Activated CD8-positive, alpha-beta memory T cell treated with anti-CD3 and anti-CD28 coated beads for 48 hours (primary cell): ENCODE measurements around the gene WDR31.
"Not testable (repeated sequence)": the region's sequence is repeated elsewhere in the genome, so short reads cannot be mapped to it uniquely, and the experiment has no call there.

Source experiments
- DNase-seq, 3 experiments: peaks; one replicate each; pipeline ENCODE4 v3.0.0-alpha.2; 2020; ENCODE audit warnings: low read depth in 2 of 3, low spot score in 2 of 3

Gene WDR31

DNA sequence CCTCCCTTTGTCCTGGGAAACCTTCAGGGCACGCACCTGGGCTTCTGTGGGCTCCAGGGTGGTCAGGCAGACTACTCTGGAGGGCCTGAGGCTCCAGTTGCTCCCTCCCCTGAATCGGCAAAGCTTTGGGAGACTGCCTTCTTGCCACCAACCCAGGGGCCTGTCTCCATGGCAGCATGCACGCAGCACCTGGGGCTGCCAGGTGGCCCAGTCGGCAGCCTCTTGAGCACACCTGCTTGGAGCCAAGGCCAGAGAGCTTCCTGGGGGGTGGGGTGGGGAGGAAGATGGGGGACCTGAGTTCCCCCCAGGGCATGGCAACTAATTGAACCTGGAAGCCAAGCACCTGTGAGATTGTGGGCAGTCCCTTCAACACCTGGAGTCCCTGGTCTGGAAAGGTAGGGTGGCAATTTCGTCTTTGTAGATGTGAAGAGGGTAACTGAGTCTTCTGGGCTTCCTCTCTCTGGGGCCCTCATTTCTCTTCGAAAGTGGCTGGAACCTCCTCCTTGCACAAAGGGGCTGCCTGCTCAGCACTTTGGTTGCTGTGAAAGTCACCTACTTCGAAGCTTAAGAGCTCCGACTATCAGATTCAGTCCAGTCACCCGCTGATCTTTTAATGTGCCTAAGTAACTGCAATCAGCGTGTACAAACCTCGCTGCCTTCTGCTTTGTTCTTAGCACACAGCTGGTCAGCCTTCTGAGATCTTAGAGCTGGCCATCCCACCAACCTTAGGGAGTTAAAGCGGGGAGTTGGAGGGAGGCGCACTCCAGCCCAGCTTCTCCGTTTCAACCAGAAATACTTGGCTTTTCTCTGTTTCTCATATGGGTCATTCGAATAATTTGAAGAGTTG, 40.9 kb downstream of the WDR31 start:
- no peak for DNase-seq

DNA sequence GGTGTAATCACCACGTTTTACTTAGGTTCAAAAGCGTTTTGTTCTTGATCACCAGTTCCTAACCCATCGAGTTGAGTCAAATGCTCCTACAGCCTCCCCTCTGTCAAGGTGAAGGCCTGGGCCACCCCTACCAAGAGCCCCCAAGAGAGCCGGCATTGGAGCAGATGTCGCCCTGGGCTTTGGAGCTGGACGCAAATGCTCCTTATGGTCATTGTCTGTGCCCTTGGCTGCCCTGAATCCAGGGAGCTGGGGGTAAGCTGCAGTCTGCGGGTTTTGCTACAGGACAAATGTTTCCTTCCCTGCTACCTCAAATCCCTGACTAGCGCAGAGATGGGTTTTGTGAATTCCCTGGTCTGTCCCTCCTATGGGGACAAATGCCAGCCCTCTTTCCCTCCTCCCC, 41.8 kb downstream of the WDR31 start:
- DNase-seq, result no peak

DNA sequence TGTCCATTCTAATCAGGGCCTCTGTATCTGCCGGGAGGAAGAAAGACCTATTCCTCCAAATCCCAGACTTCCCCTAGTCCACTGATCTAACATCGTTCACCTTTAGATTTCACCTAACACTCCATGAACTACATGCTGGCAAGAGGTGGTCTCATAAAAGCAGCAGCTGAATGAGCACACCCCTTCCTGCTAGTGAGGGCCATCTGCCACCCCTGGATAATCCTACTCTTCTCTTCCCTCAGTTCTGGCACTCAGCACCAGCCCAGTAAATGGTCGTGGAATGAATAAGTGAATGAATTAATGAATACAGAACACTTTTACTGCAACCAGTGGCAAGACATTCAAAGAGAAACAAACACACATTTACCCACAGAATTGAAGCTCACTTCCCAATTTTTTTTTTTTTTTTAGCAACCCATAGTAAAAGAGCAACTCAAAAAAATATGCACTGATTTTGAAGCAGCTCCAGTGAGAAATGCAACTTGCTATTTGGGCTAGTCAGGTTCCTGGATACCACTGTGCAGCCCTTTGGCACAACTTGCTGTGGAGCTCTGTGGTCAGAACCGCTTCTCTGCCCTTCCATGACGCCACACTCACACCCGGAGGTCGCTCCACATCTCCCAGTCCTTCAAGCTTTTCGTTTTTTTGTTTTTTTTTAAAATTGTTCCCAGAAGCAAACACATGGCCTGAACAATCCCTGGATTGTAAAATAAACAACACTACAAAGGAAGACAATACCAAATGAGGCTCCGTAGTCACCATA, 43.1 kb downstream of the WDR31 start:
- no peak for DNase-seq

DNA sequence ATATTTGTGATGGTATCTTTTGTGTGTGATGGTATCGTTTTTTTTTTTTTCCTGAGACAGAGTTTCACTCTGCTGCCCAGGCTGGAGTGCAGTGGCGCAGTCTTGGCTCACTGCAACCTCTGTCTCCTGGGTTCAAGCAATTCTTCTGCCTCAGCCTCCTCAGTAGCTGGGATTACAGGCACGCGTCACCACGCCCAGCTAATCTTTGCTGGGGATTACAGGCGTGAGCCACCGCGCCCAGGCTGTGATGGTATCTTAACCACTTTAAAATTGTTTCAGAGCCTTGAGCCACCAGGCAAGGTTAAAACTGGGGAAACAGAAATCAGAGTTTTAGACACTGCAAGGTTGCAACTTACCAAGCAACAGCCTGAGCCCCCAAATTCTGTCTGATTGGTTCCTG, 43.8 kb downstream of the WDR31 start:
- DNase-seq, result not testable (repeated sequence)

DNA sequence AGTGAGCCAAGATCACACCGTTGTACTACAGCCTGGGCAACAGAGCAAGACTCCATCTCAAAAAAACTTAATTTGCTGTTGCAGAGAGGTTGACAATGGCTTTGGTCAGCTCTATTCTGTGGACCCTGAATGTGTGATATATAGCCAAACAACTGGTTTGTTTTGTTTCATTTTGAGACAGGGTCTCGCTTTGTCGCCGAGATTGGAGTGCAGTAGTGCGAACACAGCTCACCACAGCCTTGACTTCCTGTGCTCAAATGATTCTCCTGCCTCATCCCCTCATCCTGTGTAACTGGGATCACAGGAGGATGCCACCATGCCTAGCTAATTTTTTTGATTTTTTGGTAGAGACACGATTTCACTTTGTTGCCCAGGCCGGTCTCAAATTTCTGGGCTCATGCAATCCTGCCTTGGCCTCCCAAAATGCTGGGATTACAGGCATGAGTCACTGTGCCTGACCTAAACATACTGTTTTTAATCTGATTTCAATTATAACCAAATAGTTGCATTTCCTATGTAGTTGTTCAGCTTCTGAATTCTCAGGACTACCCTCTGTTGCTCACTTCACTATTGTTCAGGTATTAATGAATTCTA, 46.7 kb downstream of the WDR31 start:
- no peak for DNase-seq

DNA sequence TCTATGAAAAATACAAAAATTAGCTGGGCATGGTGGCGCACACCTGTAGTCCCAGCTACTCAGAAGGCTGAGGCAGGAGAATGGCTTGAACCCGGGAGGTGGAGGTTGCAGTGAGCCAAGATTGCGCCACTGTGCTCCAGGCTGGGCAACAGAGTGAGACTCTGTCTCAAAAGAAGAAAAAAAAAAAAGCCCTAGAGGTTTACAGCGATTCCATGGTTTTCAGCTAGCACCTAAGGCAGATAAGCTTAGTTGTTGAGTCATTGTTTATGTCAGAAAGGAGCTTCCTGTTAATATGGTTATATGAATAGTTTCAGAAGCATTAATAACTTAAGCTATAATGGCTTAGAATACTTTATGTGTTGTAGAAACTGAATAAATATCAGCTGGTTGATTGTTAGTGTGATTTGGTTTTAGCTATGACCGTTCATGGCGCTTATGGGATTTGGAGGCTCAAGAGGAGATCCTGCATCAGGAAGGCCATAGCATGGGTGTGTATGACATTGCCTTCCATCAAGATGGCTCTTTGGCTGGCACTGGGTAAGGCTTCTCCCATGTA, 49.9 kb downstream of the WDR31 start:
- no peak for DNase-seq

DNA sequence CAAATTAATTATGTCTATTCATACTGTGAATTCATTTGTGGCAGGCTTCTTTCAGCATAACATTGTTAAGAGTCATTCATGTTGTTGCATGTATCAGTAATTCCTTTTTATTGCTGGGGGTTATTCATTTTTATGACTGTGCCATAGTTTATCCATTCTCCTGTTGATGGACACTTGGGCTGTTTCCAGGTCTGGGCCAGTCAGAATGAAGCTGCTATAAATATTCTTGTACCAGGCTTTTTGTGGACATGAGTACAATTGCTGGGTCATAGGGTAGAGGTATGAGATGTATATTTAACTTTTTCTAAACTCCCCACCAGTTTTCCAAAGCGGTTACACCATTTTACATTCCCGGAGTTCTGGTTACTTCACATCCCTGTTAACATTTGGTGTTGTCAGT, 51.0 kb downstream of the WDR31 start:
- no peak for DNase-seq

DNA sequence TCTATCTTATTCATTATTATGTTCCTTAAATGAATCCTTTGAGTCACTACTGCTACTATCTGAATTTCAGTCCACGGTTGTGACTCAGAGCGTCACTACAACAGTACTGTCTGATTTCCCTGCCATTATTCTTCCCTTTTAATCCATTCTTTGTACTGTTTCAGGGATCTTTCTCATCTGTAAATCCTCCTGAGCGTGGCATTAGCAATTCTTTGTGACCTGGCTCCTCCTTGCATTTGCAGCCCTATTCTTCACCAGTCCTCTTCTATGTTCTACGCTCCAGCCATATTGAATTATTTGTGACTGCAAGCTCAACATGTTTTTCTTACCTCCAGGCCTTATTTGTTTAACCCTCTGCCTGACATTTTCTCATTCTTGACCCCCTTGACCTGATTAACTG, 58.7 kb downstream of the WDR31 start:
- no peak for DNase-seq

DNA sequence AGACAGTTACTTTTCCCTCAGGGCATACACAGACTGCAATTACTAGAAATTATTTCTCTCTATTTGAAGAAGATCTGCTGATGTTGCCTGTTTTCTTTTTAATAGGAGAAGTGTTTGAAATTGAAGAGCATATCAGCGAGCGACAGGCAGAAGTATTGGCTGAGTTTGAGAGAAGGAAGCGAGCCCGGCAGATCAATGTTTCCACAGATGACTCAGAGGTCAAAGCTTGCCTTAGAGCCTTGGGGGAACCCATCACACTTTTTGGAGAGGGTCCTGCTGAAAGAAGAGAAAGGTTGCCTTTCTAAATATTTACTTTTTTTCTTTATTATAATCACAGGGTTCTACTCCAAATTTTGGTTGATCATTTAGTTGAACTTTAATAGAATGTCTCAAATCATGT, 61.2 kb downstream of the WDR31 start:
- DNase-seq, result no peak

DNA sequence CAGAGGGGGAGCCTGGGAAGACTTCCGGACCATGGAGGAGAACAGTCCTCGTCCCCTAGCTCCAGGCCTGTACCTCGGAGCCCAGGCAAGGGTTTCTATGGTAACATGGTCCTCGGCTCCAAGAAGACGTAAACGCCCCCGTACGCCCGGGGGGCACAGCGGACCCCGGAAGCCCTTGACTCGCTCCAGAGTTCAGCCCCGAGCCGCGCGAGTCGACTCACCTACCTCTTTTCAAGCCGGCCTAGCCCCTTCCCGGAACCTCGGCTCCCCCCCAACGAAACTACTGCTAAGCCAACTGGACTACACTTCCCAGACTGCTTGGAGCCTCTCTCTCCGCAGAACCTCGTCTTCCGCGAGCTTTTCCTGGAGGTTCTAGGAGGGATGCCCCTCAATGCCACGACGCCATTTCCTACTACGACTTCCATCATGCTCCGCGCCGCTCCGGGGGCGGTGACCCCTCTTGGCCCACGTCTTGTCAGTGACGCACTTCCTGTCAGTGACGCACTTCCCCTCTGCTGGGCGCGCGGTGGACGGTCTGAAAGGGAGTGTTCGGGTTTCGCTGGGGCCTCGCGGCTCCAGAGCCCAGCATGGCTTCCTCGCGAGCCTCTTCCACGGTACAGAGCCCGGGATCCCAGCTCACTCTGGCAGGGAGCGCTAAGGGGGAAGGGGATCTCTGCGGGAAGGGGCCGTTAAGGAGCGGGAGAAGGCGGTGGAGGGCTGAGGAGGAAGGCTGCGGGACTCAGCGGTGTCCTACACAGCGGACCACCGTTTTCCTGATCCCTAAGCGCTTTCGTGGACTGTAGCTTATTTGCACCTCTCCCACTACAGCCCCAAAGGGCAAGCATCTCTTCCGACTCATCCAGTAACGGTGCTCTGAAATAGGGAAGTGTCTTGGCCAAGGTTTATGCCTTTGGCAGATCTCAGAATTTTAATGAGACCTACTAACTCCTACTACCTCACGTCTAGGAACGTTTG, 64.6 kb downstream of the WDR31 start, which contains the start of the genes CDC26 and PRPF4:
Gene CDC26 (minus strand): TSS at position 416 of the 975 bp plus-strand sequence. CDS start 3,065 bp downstream, outside the sequence.
Gene PRPF4 (plus strand): TSS at position 502 of the 975 bp plus-strand sequence. CDS start 86 bp downstream, at position 588.
- peak; percentile 84 to 95 (median 89) for DNase-seq

DNA sequence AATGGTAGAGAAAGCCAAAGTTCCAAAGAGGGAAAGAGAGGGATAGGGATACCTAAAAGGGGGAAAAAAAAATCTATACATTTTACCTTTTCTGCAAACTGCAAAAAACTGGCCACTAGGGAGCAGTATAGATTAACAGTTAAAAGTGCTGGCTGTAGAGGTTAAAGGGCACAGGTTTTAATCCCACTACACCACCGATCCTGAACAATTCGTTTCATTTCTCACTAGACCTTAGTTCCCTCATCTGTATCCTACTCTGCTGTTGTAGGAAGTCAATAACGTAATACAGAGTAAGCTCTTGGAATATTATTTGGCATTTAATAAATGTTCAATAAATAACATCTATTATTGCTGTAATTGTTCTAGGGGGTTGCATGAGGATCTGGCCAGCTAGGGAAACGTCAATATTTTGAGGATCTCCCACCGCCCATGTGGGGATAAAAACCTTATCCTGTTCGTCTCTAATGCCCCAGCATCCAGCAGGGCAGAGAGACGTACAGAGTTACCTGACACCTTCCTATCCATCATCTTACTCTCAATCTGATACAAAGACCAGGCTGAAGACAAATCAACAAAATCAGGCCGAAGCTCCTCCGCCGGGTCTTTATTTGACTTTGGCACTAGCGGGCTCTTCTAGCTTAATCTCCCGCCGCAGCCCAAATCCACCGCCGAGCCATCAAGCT, 65.5 kb downstream of the WDR31 start:
- no peak for DNase-seq

DNA sequence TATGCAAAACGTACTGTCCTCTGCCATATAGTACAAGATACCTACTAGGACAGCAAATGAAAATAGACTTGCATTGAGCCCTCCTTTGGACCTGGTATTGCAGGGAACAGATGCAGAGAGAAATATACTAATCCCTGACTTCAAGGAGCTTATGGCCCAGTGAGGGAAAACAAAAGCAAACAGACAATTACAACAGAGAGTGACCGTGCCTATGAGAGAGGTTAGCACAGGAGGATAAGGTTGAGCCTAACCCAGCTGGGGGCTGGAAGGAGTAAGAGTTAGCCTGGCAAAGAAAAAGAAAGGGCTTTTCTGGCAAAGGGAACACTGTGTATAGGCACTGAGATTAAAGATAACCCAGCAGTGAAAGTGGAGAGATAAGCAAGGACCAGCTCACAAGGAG, 70.2 kb downstream of the WDR31 start:
- no peak for DNase-seq

DNA sequence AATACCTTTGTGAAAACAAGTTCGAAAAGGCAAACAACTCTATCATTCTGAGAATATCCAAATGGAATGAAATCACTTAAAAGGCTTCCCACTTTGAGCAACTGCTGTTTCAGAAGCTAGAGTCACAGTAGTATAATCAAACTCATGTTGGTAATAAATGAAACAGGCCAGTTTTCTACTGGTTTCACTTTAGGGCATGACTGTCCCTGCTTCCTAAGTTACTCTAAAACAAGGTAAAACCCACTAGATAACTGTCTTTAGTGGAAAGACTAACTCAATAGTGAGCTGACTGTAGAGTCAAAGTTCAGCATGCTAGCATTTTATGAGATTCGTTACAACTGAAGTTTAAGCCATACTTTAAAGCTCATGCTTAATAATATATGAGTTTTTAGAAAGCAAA, 70.7 kb downstream of the WDR31 start:
- no peak for DNase-seq

DNA sequence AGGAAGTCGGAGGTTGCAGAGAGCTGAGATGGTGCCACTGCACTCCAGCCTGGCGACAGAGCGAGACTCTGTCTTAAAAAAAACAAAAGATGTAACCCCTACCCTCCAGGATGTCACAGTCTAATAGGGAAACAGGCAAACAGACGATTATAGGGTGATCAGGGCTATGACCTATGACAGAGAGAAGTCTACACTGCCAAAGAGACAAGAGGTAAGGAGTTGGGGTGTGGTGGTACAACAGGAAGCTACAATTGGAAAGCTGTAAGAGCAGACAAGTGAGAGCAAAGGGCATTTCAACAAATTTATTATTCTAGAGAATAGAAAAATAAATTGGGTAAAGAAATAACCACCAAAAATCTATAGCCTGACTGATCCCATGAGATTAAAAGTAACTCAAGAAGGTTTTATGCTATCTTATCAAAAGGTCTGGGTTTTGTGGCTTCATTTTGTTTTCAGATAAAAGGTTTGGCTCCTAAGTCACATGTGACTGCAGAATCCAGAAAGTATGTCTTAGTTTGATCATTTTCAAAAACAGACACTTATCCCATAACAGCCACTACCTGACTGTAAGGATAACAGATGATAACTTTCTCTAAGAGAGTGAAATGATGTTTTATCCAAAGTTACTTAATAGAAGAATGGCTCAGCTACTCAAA, 72.0 kb downstream of the WDR31 start:
- DNase-seq, result no peak

DNA sequence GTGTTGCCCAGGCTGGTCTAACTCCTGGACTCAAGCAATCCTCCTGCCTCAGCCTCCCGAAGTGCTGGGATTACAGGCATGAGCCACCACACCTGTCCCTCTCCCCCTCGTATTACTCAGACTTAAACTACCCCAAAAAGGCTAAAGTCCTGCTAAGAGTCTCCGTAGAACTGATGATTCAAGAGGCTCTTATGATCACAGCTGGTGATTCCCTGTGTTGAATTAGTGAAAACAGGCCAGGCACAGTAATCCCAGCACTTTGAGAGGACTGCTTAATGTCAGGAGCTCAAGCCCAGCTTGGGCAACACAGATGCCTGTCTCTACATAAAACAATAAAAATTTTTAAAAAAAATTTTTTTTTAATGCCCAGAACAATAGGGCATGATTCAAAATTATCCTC, 73.9 kb downstream of the WDR31 start:
- DNase-seq, result no peak
